ENCODE data around the gene KNDC1. TPM values are rescaled to one million over a fixed set of nuclear protein-coding genes. Genes with fewer than 3 reads are reported as not detected.
"Not testable (repeated sequence)": the region's sequence is repeated elsewhere in the genome, so short reads cannot be mapped to it uniquely, and the experiment has no call there.

Gene KNDC1
- total RNA-seq, 2 donors from 2014 or later, result 6.5 to 9.6 TPM

DNA sequence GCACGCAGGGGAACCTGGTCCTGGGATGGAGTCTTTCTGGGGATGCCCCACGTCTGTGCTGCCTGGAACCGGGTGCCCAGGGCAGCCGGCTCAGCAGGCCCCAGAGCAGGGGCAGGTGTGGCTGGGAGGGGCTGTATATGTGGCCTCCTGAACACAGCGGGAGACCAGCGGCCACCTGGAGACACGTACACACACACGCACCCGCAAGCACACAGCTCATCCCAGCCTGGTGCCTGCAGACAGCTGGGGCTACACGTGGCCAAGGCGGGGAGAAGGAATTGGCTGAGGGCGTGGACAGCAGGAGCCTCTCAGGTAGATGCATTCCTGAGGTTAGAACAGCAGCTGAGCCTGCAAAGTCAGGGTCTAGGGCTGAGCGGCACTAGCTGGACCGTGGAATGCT is 102.7 kb downstream of the KNDC1 start:
- DNase-seq, result no peak
- Histone ChIP-seq H3K4me3 (ENCODE audit: low read length) (no peak overlapping the region), H3K4me1 (ENCODE audit: control insufficient read depth, insufficient read depth, low read length) (peaks cover 3% of the 10 kb centered on the region), H3K9me3 (ENCODE audit: control insufficient read depth, low read length) (no peaks in the 10 kb centered on the region), H3K9ac (ENCODE audit: extremely low read depth, low read length, poor library complexity, severe bottlenecking) (no peak overlapping the region), H3K36me3 (ENCODE audit: control insufficient read depth, insufficient read depth, low read length) (no peaks in the 10 kb centered on the region), H3K27ac (ENCODE audit: low read depth, low read length) (no peak overlapping the region), H3K27me3 (ENCODE audit: control insufficient read depth, insufficient read depth, low read length, poor library complexity, severe bottlenecking) (peaks cover 16% of the 10 kb centered on the region)
- Mint-ChIP-seq H3K9me3 (no peaks in the 10 kb centered on the region), H3K4me1 (no peaks in the 10 kb centered on the region), H3K27me3 (ENCODE audit: insufficient read depth) (peaks cover 40% of the 10 kb centered on the region), H3K4me3 (peak overlapping the region; percentile 56), H3K27ac (no peak overlapping the region), H3K36me3 (ENCODE audit: low read depth) (no peaks in the 10 kb centered on the region)
- 89 to 90% methylated on average over 11 to 14 of the region's 14 CpGs for WGBS, 2 experiments (ENCODE audit: insufficient coverage in 1 of 2, insufficient read length in 1 of 2)
- TF ChIP-seq, protein P1, sequence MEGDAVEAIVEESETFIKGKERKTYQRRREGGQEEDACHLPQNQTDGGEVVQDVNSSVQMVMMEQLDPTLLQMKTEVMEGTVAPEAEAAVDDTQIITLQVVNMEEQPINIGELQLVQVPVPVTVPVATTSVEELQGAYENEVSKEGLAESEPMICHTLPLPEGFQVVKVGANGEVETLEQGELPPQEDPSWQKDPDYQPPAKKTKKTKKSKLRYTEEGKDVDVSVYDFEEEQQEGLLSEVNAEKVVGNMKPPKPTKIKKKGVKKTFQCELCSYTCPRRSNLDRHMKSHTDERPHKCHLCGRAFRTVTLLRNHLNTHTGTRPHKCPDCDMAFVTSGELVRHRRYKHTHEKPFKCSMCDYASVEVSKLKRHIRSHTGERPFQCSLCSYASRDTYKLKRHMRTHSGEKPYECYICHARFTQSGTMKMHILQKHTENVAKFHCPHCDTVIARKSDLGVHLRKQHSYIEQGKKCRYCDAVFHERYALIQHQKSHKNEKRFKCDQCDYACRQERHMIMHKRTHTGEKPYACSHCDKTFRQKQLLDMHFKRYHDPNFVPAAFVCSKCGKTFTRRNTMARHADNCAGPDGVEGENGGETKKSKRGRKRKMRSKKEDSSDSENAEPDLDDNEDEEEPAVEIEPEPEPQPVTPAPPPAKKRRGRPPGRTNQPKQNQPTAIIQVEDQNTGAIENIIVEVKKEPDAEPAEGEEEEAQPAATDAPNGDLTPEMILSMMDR (conservative IDR thresholded peaks at IDR 0.05), result no peak

DNA sequence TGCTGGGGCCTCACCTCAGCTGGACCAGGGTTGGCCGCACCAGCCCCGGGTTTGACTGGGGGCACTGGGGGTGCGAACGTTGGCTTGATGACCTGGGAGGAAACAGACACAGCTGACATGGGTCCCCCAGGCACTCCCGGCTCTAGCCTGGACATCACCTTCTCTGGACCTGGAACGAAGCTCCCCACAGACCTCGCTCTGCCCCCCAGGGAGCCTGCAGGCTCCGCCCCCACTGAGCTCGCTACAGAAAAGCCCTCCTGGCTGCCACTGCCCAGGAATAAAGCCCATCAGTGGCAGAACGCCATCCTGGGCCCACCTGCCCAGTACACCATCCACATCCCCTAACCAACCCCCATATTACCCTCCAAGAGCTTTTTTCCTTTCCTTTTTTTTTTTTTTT is 103.7 kb downstream of the KNDC1 start:
- Mint-ChIP-seq H3K9me3 (no peaks in the 10 kb centered on the region), H3K4me3 (no peak overlapping the region), H3K4me1 (no peaks in the 10 kb centered on the region), H3K36me3 (ENCODE audit: low read depth) (no peaks in the 10 kb centered on the region), H3K27ac (no peak overlapping the region), H3K27me3 (ENCODE audit: insufficient read depth) (peaks cover 40% of the 10 kb centered on the region)
- H3K27me3 ChIP-seq (ENCODE audit: control insufficient read depth, insufficient read depth, low read length, poor library complexity, severe bottlenecking), result peaks cover 16% of the 10 kb centered on the region
- no peaks in the 10 kb centered on the region for H3K36me3 ChIP-seq (ENCODE audit: control insufficient read depth, insufficient read depth, low read length)
- no peak overlapping the region for H3K9ac ChIP-seq (ENCODE audit: extremely low read depth, low read length, poor library complexity, severe bottlenecking)
- H3K9me3 ChIP-seq (ENCODE audit: control insufficient read depth, low read length), result no peaks in the 10 kb centered on the region
- DNase-seq, result no peak
- no peak overlapping the region for H3K4me3 ChIP-seq (ENCODE audit: low read length)
- whole genome bisulfite sequencing, 2 experiments (ENCODE audit: insufficient coverage in 1 of 2, insufficient read length in 1 of 2), result 84 to 85% methylated on average over 5 to 10 of the region's 10 CpGs
- H3K4me1 ChIP-seq (ENCODE audit: control insufficient read depth, insufficient read depth, low read length), result peaks cover 3% of the 10 kb centered on the region
- H3K27ac ChIP-seq (ENCODE audit: low read depth, low read length), result no peak overlapping the region
- TF ChIP-seq, protein P1 (conservative IDR thresholded peaks at IDR 0.05), result no peak

DNA sequence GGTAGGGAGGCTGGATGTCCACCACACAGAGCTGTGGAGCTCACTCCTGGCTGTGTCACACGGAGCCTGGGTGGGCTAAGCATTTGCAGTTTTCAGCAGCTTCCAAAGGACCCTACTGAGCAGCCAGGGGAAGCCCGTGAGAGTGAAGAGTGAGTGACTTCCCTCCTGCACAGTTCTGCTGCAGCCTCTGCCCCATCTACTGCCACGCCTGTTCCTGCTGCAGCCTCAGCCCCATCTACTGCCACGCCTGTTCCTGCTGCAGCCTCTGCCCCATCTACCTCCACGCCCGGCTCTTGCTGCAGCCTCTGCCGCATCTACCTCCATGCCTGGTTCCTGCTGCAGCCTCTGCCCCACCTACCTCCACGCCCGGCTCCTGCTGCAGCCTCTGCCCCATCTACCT is 104.4 kb downstream of the KNDC1 start:
- TF ChIP-seq, protein P1 (conservative IDR thresholded peaks at IDR 0.05), result no peak
- WGBS, 2 experiments (ENCODE audit: insufficient coverage in 1 of 2, insufficient read length in 1 of 2), result 83 to 86% methylated on average over 9 of the region's 9 CpGs
- H3K4me1 Mint-ChIP-seq, result no peaks in the 10 kb centered on the region
- no peak overlapping the region for H3K4me3 ChIP-seq (ENCODE audit: low read length)
- no peaks in the 10 kb centered on the region for H3K9me3 ChIP-seq (ENCODE audit: control insufficient read depth, low read length)
- H3K27ac Mint-ChIP-seq, result no peak overlapping the region
- H3K36me3 ChIP-seq (ENCODE audit: control insufficient read depth, insufficient read depth, low read length), result no peaks in the 10 kb centered on the region
- no peaks in the 10 kb centered on the region for H3K36me3 Mint-ChIP-seq (ENCODE audit: low read depth)
- no peak for DNase-seq
- no peak overlapping the region for H3K9ac ChIP-seq (ENCODE audit: extremely low read depth, low read length, poor library complexity, severe bottlenecking)
- H3K4me3 Mint-ChIP-seq, result no peak overlapping the region
- H3K27me3 Mint-ChIP-seq (ENCODE audit: insufficient read depth), result peaks cover 37% of the 10 kb centered on the region
- peaks cover 3% of the 10 kb centered on the region for H3K4me1 ChIP-seq (ENCODE audit: control insufficient read depth, insufficient read depth, low read length)
- H3K27ac ChIP-seq (ENCODE audit: low read depth, low read length), result no peak overlapping the region
- H3K9me3 Mint-ChIP-seq, result no peaks in the 10 kb centered on the region
- H3K27me3 ChIP-seq (ENCODE audit: control insufficient read depth, insufficient read depth, low read length, poor library complexity, severe bottlenecking), result peaks cover 16% of the 10 kb centered on the region

DNA sequence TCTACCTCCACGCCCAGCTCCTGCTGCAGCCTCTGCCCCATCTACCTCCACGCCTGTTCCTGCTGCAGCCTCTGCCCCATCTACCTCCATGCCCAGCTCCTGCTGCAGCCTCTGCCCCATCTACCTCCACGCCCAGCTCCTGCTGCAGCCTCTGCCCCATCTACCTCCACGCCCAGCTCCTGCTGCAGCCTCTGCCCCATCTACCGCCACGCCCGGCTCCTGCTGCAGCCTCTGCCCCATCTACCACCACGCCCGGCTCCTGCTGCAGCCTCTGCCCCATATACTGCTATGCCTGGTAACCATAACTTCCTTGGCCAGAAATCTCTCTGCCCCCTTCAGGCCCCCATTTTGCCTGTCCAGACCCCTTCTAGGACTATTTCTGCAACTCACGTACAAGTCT is 105.0 kb downstream of the KNDC1 start:
- H3K36me3 Mint-ChIP-seq (ENCODE audit: low read depth); H3K4me1 Mint-ChIP-seq; H3K9me3 ChIP-seq (ENCODE audit: control insufficient read depth, low read length); H3K4me3 ChIP-seq (ENCODE audit: low read length); H3K9ac ChIP-seq (ENCODE audit: extremely low read depth, low read length, poor library complexity, severe bottlenecking); H3K9me3 Mint-ChIP-seq; H3K4me3 Mint-ChIP-seq; DNase-seq; H3K36me3 ChIP-seq (ENCODE audit: control insufficient read depth, insufficient read depth, low read length); H3K27ac Mint-ChIP-seq; H3K27ac ChIP-seq (ENCODE audit: low read depth, low read length); H3K4me1 ChIP-seq (ENCODE audit: control insufficient read depth, insufficient read depth, low read length): not testable (repeated sequence)
- H3K27me3 ChIP-seq (ENCODE audit: control insufficient read depth, insufficient read depth, low read length, poor library complexity, severe bottlenecking), result peaks cover 16% of the 10 kb centered on the region
- WGBS, 2 experiments (ENCODE audit: insufficient coverage in 1 of 2, insufficient read length in 1 of 2), result 76 to 100% methylated on average over 2 to 10 of the region's 10 CpGs
- H3K27me3 Mint-ChIP-seq (ENCODE audit: insufficient read depth), result peaks cover 34% of the 10 kb centered on the region
